HG03558 (cell line): Measurements from ENCODE around the gene CHPF.
A peak's percentile ranks its signal among the peaks of the same experiment; 100 is the strongest.

Experiments
- ATAC-seq: cut with Tn5 transposase; IDR thresholded peaks from one replicate; pipeline ENCODE4 v1.9.1; 2021; ENCODE audit warnings: moderate number of reproducible peaks; ENCODE audit not compliant: unreplicated experiment; ENCODE audit errors: extremely low read depth

CHPF gene

DNA sequence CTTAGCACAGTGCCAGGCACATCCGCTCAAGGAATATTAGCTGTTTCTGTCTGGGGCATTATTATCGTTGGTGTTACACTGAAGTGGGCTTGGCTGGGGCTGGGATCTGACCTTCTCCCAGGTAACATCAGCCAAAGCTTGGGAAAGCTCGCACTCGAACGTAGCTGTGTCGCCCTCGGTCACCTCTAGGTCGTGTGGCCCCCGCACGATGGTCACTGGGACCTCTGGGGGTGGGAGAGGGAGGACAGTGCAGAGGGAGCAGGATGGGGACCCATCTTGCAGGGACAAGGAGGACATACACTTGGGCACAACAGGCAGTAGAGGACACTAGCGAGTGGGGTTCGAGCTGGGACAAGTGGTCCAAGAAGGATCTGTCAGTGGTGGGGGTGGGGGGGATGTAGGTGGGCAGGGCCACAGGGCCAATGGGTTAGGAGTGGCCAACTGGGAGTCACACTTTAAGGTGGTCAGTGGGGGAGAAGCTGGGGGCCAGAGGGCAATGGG lies 9.9 kb upstream of the CHPF start:
- ATAC-seq = no peak

DNA sequence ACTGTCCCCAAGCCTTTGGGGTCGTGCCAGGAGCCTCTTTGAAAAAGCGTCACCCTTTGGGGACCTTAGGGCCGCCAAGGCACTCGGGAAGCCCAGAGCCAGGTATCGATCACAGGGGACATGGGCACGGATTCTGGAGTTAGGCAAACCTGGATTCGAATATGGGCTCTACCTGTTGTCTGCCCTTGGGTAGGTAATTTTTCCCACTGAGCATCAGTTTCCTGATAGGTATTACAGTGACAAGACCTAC lies 9.5 kb upstream of the CHPF start:
- ATAC-seq = no peak

DNA sequence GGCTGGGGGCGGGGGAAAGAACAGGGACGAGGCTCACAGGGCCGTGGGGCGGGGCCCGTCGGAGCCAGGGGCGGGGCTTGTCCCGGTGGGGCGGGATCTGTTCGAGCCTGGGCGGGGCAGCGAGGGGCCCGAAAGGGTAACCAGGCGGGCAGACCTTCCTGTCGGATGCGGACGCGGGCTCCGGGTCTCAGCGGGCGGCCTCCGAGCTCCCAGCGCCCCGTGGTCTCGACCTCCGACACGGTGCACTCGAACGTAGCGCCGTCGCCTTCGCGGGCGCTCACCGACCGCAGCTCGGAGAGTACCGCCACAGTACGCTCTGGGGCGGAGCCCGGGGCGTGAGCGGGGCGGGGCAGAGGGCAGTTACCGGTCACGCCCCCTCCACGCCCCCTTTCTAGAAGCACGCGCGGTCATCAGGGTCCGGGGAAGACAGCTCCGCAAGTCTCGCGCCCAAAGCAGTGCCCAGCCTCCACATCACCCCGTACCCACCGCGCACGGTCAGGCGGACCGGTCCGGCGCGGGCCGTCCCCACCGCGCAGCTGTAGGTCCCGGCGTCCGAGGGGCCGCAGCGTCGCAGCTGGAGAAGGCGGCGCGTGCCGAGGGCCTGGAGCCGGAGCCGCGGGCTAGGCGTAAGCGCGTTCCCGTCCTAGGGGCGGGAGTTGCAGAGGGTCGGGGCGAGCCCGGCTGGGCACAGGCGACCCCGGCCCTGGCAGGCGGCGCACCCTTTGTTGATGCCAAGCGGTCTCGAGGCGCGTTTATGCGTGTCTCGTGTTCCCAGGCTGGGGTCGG lies 9.0 kb upstream of the CHPF start:
- peak; percentile 76 for ATAC-seq

DNA sequence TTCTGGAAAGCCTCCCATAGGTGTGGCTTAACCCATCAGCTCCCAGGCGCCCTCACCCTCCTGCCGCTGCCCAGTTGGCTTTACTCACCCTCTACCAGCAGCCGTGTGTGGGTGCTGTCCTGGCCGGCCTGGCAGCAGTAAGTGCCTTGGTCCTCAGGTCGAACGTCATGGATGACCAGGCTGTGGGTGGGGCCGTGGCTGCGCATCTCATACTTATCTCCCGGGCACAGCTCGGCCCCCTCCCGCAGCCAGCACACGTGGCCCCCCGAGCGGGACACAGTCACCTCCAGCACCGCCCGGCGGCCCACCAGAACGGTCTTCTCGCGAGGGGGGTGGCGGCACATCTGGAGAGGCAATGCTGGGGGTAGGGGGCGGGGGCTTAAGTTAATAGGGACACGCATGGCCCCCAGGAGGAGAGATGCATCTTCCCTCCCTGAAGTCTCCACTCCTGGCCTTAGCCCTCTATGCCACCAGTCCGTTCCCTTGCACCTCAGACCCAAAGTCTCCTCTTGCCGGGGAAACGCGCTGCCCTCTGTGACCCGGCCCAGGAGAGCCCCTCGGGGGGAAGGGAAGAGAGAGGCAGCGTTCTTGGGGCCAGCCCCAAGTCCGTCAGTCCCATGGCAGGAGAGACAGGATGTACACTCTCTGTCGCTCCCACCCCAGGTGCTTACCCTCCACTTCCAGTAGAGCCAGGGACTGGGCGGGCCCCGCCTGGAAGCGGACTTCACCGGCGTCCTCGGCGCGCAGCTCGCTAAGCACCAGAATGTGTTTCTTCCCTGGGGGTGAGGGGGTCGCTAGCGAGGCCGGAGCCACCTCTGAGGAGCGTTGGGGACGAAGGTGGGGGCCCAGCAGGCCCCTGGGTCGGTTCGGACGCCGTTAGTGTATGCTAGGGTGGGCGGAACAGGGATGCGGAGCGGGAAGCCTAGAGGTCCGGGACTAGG lies 8.1 kb upstream of the CHPF start:
- ATAC-seq = no peak

DNA sequence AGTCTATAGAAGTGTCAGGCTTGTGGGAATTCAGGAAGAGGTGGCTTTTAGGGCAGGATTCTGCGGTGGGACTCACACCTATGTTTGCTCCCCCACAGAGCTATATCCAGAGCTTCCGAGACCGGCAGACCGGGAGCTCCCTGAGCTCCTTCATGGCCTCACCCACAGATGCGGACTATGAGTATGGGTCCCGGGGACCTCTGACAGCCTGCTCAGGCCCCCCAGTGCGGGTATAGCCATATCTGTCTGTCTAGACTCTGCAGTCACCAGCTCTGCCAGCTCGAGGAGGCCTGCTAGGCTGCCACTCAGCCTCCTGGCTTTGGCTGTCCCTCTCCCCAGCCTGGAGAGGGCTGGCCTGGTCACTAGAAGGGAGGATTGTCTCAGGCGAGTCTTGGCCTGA lies 6.0 kb upstream of the CHPF start:
- ATAC-seq = no peak

DNA sequence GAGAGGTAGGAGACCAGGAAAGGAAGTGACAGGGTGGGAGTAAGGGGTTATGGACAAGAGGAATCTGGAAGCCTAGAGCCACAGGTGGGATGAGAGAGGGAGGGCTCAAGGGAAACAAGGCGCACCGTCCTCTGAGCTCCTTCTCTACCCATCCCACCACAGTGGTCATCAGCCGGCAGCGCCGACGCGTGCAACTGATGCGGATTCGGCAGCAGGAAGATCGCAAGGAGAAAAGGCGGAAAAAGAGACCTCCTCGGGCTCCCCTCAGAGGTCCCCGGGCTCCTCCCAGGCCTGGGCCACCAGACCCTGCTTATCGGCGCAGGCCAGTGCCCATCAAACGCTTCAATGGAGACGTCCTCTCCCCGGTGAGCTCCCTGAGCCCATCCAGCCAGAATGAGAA lies 5.4 kb upstream of the CHPF start:
- no peak for ATAC-seq

DNA sequence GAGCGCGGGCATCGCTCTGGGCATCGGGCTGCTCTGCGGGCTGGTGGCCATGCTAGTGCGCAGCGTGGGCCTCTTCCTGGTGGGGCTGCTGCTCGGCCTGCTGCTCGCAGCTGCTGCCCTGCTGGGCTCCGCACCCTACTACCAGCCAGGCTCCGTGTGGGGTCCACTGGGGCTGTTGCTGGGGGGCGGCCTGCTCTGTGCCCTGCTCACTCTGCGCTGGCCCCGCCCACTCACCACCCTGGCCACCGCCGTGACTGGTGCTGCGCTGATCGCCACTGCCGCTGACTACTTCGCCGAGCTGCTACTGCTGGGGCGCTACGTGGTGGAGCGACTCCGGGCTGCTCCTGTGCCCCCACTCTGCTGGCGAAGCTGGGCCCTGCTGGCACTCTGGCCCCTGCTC lies 4.0 kb upstream of the CHPF start:
- no peak for ATAC-seq

DNA sequence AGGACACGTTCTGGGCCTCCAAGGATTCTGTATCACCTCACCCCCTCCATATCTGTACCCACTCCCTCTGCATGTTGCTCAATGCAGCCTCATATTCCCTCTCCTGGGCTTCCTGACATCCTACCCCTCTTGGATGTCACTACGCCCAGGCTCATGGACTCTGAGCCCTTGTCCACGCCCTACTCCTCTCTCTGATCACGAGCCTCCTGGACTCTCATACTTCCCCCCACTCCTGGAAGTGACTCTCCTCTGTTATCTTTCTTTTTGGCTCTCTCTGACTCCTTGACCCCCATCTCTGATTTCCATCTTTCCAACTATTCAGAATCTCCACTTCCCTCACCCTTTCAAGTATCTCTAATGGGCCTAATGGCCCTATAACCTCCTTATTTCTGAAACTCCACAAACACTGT lies 2.3 kb upstream of the CHPF start:
- no peak for ATAC-seq

DNA sequence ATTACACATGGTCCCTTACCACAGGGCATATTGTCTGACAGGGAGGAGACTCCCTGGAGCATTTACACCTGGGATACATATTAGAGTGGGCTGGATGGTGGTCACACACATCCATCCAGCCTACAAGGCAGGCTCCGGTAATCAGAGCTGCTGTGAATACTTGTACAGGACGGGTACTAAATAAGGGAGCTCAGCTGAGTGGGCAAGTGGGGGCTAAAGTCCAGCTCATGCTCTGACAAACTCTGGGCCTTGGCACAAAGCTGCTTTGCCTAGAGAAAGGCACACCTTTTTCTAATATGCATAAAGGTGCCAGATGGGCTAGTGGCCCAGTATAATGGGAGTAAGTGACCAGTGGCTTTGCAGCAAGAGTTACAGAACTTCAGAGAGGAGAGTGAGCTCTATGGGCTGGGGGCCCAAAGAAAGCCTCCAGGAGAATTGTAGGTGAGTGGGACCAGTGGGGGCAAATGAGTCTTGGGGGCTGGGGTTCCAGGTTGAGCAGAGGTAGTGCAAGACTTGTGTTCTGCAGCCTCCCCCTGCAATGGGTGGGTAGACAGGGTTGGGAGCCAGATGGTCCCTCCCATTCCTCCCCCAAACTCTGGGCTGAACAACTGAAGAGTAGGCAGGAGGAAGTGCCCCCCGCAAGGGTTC lies 1.8 kb upstream of the CHPF start:
- ATAC-seq = no peak

DNA sequence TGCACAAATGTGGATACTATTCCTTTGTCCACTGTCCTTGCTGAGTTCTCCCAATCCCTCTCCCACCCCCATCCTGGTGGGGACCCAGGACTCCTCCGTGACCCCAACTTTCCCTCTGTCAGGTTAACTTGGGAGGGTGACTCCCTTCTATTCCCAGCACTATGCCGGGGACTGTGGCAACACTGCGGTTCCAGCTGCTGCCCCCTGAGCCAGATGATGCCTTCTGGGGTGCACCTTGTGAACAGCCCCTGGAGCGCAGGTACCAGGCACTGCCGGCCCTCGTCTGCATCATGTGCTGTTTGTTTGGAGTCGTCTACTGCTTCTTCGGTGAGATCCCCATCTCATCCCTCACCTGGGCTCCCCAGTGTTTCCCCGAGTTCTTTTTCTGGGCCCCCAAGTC lies 958 bp upstream of the CHPF start:
- ATAC-seq = no peak

DNA sequence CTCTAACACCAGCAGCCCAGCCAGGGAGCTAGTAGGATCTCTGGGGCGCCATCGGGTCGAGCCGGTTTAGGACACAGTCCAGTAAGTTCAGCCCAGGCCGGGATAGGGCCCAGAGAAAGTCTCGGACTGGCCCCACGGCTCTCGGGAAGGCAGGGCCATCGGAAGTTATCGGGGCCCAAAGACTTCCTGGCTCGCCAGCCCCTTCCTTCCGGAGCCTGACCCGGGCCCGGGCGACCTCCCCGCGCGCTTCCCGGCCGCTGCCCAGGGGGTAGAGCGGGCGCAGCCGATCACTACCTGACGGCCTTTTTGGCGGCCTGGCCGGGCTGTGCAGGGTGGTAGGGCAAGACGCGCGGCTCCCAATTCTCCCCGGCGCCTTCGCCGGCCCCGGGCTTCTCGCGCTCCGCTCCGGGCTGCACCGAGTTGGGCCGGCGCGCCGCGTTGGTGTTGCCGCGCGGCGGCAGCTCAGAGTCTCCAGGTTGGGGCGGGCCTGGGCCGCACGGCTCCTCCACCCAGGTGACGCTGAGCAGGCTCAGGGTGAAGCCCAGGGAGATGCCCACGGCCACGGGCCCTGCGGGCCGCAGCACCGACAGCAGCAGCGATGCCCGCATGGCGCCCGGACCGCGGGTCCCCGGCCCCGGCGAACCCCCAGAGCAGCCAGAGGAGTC lies 546 bp downstream of the CHPF start:
- ATAC-seq = peak; percentile 18

DNA sequence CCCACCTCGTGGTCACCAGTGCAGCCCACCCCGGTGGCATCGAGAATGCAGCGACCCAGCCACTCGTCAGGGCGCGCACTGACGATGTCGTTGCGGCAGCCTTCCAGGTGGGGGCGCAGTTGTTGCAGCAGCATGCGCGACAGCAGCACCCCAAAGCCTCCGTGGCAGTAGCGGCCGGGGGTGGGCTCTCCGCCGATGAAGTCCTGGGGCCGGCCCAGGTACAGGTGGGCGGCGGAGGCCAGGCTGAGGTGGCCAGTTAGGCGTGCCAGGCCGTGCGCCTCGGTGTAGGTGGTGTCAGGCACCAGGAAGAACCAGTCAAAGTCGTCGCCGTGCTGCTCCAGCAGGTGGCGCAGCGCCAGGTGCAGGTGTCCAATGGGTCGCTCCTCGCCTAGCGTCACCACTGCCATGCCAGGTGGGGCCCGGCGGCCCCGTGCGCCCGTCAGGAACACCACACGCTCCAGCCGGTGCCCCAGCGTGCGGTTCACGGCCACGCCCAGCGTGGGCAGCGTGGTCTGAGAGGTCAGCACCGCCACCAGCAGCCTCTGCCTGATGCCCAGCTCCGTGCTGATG lies 1.9 kb downstream of the CHPF start:
- peak; percentile 28 for ATAC-seq

DNA sequence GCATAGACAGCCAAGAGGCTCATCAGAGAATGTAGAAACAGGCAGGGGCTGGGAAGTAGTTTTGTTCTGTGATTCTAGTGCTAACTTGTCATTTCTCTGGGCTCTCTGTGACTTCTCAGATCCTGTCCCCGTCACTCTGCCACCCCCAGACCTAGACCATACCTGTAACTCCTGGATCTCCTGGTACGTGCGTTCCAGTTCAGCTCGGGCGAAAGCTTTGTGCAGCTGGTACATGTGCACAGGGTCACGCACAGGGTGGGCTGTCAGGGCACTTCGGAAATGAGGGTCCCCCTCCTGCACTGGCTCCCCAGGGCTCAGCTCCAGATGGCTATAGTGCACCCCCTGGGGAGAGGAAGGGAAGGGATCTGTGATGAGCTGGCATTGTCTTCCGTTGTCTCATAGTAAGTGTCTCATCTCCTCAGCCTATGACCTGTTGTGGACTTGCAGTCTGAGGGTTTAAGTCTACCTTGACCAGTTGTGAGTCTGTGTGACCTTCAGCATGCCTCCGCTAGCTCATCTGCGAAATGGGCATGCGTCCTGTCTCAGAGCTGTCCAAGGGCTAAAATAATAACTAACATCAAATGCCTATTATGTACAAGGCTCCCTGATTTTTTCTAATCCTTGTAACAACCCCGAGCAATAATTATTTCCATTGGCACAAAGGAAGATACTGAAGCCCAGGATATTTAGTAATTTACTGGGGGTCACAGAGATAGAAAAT lies 2.7 kb downstream of the CHPF start:
- no peak for ATAC-seq

DNA sequence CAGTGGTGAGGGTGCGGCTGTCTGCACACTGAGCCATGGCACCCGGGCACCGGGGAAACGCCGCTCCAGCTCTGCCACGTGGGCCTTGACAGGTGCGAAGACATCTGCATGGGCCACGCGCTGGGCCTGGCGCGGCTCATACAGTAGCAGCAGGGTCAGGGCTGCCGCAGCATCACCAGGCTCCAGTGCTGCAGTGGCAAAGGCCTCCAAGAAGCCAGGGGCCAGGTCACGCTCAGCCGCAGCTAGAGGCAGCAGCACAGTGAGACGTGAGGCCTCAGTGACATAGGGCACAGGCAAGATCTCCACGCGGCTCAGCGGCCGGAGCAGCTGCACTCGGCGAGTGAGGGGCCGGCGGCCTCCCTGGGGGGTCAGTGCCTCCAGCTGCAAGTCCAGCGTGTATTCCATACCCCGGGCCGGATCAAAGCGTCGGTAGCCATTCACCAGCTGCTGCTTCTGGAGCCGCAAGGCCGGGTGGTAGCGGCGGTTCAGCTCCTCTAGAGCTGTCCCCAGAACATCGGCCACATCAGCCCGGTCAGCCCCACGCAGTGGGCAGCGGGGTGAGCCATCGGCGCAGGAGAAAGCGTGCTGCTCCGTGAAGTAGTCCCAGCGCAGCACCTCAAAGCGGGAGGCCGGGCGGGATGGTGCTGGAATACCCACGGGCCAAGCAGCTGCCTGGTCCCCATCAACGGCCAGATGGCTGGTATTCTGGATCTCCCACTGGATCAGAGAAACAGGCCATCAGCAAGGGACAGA lies 3.5 kb downstream of the CHPF start:
- no peak for ATAC-seq

DNA sequence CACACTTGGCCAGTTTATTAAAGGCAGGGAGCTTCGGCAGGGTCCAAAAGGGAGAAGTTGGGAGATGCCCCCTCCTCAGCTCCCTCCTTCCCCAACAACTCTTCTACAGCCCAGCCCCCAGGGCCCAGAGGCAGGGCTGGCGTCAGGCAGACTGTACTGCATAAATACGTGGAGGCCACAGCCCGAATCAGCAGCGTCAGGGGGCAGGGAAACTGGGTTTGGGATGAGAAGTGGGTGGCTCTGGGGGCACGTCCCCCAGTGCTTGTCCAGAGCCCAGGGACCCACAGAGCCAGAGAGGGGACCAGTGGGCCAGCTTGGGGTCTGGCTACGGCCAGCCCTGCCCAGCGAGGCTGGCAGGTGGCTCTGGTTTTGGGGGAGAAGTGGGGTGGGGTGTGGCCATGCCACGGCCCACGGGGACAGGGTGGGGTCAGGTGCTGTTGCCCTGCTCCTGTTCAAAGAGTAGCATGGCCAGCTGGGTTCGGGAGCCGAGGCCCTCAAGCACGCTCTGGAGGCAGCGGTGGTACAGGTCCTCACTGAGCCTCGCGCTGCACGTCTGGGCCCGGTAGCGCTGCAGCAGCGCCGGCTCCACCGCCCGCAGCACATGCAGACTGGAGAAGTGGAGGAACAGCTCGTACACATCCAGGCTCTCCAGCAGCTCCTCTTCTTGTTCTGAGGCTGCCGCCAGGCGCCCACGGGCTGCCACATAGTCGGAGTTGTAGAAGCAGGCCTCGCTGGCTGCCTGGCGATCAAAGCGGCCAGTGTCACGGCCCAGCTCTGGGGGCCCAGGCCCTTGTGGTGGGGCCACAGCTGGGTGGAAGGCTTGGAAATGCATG lies 4.4 kb downstream of the CHPF start:
- ATAC-seq = no peak

DNA sequence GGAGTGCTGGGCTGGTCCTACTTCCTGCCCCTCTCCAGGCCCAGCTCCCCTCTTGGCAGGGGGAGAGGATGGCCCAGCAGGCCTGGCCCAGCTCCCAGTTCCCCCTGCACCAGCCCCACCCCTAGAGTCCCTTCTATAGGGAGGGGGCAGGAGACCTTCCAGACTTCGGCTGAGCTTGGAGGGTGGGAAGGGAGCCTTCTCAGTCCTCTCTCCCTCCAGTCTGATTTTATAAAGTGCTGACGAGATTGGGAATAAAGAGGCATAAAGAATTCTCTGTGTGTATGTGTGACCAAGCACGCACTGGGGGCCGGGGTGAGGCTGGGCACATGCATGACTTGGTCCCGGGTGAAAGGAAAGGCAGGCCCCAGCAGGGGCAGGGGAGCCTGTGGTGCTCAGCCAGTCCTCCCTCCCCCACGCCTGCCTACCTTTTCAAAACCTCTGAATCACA lies 5.1 kb downstream of the CHPF start:
- ATAC-seq = no peak

DNA sequence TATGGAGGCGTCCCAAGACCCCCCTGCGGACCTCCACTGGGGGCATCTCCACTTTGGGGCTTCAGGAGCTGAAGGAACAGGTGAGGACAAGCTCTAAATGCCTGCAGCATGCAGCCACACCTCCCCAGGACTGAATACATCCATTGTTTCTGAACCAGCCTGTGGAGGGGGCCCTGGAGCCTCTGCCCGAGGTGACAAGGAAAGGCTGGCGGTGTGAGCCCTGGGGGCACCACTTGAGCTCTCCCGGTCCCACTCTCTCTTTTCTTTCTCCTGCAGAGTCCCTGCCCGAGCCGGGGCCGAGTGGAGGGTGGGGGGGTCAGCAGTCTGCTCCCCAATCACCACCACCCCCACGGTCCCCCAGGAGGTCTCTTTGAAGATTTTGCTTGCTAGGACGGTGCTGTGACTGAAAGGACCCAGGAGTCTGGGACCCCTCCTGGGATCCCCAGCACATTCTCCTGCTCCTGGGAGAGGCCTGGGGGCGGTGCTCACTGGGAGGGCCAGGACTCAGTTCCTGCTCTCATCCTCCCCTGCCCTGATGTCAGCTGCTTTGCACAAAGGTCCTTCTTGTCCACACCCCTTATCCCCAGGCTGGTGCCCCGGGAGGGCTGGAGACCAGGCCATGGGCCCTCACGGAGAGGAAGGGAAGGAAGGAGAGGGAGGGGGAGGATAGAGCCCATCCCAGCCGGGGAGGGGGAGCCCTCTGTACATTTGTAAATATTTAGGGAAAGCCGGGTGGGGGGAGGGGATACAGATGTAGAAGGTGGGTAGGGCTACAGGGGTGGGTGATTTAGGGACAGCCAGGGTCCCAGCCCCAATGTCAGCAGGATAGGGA lies 5.7 kb downstream of the CHPF start:
- ATAC-seq = no peak
